ENCODE results near the gene TBCK.

DNA sequence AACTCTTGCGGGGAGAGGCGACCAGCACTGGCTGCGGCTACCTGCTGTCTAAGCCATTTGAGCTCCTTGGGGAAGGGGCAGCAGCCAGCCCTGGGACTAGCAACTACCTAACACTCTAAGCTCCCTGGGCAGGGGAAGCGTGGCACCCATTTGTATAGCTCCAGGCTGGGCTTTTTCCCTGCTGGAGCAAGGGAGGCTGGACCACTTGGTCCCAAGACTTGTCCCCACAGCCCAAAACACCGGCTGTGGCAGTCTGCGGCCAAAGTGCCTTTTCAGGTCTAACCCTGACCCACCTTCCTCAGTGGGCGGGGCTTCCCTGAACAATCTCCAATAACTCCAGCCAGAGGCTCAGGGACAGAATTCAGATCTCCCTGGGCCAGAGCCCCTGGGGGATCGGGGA, 232.9 kb downstream of the TBCK start:
- no peak for TF ChIP-seq EZH2 (IDR thresholded peaks at IDR 0.05)
- TF ChIP-seq POLR2AphosphoS5 (IDR thresholded peaks at IDR 0.05; ENCODE audit: borderline replicate concordance, low read depth, low read length) = no peak
- no peak for TF ChIP-seq FOXP2 (optimal IDR thresholded peaks at IDR 0.05; ENCODE audit: control extremely low read depth, extremely low read length, insufficient read depth)

Data from SK-N-MC (cell line).